CD14-positive monocyte (primary cell): ENCODE measurements around the gene RC3H2. TPM values are rescaled to one million over a fixed set of nuclear protein-coding genes. Genes with fewer than 3 reads are reported as not detected.
A peak's percentile ranks its signal among the peaks of the same experiment; 100 is the strongest.

Experiments used
- DNase-seq, 3 donors: peaks; one replicate each; pipeline ENCODE4 v3.0.0-alpha.2; 2011 to 2022
- H2AFZ ChIP-seq: 2 replicates; pipeline ENCODE4 v1.6.0; 2012; ENCODE audit warnings: mild to moderate bottlenecking, low read depth, low read length, inconsistent platforms; ENCODE audit not compliant: insufficient read depth, poor library complexity, severe bottlenecking
- H3K27ac ChIP-seq, 2 donors: 1 replicate in 1 of 2; 2 replicates in 1 of 2; pipeline ENCODE4 v1.5.1; 2012 to 2013; ENCODE audit warnings: low read length in 2 of 2, control low read depth in 1 of 2, inconsistent platforms in 1 of 2, low read depth in 1 of 2, mild to moderate bottlenecking in 1 of 2
- H3K27me3 ChIP-seq, 2 donors: one replicate each; pipeline versions ENCODE4 v1.6.0 to v1.6.1; 2011 to 2013; ENCODE audit warnings: low read length in 2 of 2; ENCODE audit not compliant: control insufficient read depth in 2 of 2, insufficient read depth in 2 of 2
- H3K36me3 ChIP-seq, 2 donors: replicated peaks in 1 of 2; 1 replicate in 1 of 2; 2 replicates in 1 of 2; pipeline versions ENCODE4 v1.5.1 to v1.6.1; 2012 to 2013; ENCODE audit warnings: low read length in 2 of 2, control low read depth in 1 of 2, inconsistent platforms in 1 of 2, mild to moderate bottlenecking in 1 of 2; ENCODE audit not compliant: insufficient read depth in 2 of 2, control insufficient read depth in 1 of 2
- H3K4me1 ChIP-seq, 2 donors: 1 replicate in 1 of 2; 2 replicates in 1 of 2; pipeline versions ENCODE4 v1.5.1 to v1.6.1; 2012 to 2013; ENCODE audit warnings: low read length in 2 of 2, control low read depth in 1 of 2, inconsistent platforms in 1 of 2, mild to moderate bottlenecking in 1 of 2, moderate library complexity in 1 of 2; ENCODE audit not compliant: insufficient read depth in 2 of 2, control insufficient read depth in 1 of 2
- H3K4me2 ChIP-seq: replicated peaks from 2 replicates; pipeline ENCODE3; 2012; ENCODE audit warnings: low read length, moderate library complexity, mild to moderate bottlenecking; ENCODE audit not compliant: poor library complexity, severe bottlenecking; ENCODE audit errors: extremely low read depth
- H3K4me3 ChIP-seq, 3 experiments: fragments of 200-600 bp in 1 of 3; sonication (generic) in 1 of 3; replicated peaks in 1 of 3; 1 replicate in 2 of 3; 2 replicates in 1 of 3; pipeline ENCODE4 v1.5.1; 2011 to 2013; ENCODE audit warnings: low read length in 3 of 3, mild to moderate bottlenecking in 3 of 3, control low read depth in 2 of 3, low read depth in 2 of 3, inconsistent platforms in 1 of 3, moderate library complexity in 1 of 3
- H3K79me2 ChIP-seq: 2 replicates; pipeline ENCODE4 v1.6.0; 2012; ENCODE audit warnings: mild to moderate bottlenecking, control low read depth, inconsistent platforms, low read length, moderate library complexity; ENCODE audit not compliant: insufficient read depth
- H3K9ac ChIP-seq: 2 replicates; pipeline ENCODE4 v1.6.0; 2017; ENCODE audit warnings: low read length, mild to moderate bottlenecking; ENCODE audit not compliant: insufficient read depth, poor library complexity, severe bottlenecking
- H3K9me3 ChIP-seq, 2 donors: replicated peaks in 1 of 2; 1 replicate in 1 of 2; 2 replicates in 1 of 2; pipeline versions ENCODE4 v1.5.1 to v1.6.1; 2012 to 2013; ENCODE audit warnings: low read length in 2 of 2, control low read depth in 1 of 2; ENCODE audit not compliant: control insufficient read depth in 1 of 2, insufficient read depth in 1 of 2
- H4K20me1 ChIP-seq: 2 replicates; pipeline ENCODE4 v1.6.0; 2012; ENCODE audit warnings: mild to moderate bottlenecking, low read length, control low read depth, moderate library complexity; ENCODE audit not compliant: insufficient read depth
- H3K27ac Mint-ChIP-seq, 7 donors: one replicate each; pipeline ENCODE4 v1.8.0; 2020; ENCODE audit warnings: mild to moderate bottlenecking in 7 of 7, mixed read lengths in 7 of 7, moderate library complexity in 6 of 7, inconsistent platforms in 2 of 7
- H3K27me3 Mint-ChIP-seq, 3 donors: one replicate each; pipeline ENCODE4 v1.8.0; 2021 to 2022; ENCODE audit warnings: low read depth in 3 of 3, mild to moderate bottlenecking in 3 of 3, mixed read lengths in 3 of 3, moderate library complexity in 3 of 3, inconsistent platforms in 1 of 3
- H3K36me3 Mint-ChIP-seq, 2 donors: one replicate each; pipeline ENCODE4 v1.8.0; 2020; ENCODE audit warnings: mixed read lengths in 2 of 2, inconsistent platforms in 1 of 2, mild to moderate bottlenecking in 1 of 2
- H3K4me1 Mint-ChIP-seq: one replicate; pipeline ENCODE4 v1.8.0; 2020; ENCODE audit warnings: mild to moderate bottlenecking, mixed read lengths
- H3K4me3 Mint-ChIP-seq, 2 donors: one replicate each; pipeline ENCODE4 v1.8.0; 2020; ENCODE audit warnings: mild to moderate bottlenecking in 2 of 2, mixed read lengths in 2 of 2, moderate library complexity in 1 of 2
- H3K9me3 Mint-ChIP-seq, 7 donors: one replicate each; pipeline ENCODE4 v1.8.0; 2020 to 2022; ENCODE audit warnings: mixed read lengths in 7 of 7, mild to moderate bottlenecking in 6 of 7, moderate library complexity in 6 of 7, inconsistent platforms in 2 of 7
- WGBS: methylation state at CpG from one replicate; pipeline ENCODE4 v1.1.5; 2013; ENCODE audit warnings: missing lambda C conversion rate; ENCODE audit not compliant: insufficient coverage; 5-methylcytosine and 5-hydroxymethylcytosine counted together
- intact Hi-C, 2 donors: fragments of 100-400 bp; cut with micrococcal nuclease; formaldehyde crosslinking; loops; one replicate each; pipeline versions ENCODE4 v1.15.0 to v1.15.1; 2023
- polyA plus RNA-seq, 3 donors: library from polyadenylated mRNA; depleted of rRNA in 1 of 3; unstranded in 2 of 3; stranded (reverse) in 1 of 3; fragments of 300-500 nt in 2 of 3; fragments of >200 nt in 1 of 3; fragmentation: Illumina TruSeq in 2 of 3; gene quantifications; 1 replicate in 2 of 3; 2 replicates in 1 of 3; pipeline ENCODE4 v1.2.3, GENCODE V29; 2012 to 2021
- TF ChIP-seq, protein P1 (sequence below): fragments of 200-600 bp; IDR thresholded peaks from one replicate; pipeline ENCODE4 v1.8.0; 2022; ENCODE audit warnings: antibody characterized with exemption, mild to moderate bottlenecking

Gene RC3H2
- polyA plus RNA-seq, 3 donors = 11.3 to 24.6 (median 11.8) TPM

DNA sequence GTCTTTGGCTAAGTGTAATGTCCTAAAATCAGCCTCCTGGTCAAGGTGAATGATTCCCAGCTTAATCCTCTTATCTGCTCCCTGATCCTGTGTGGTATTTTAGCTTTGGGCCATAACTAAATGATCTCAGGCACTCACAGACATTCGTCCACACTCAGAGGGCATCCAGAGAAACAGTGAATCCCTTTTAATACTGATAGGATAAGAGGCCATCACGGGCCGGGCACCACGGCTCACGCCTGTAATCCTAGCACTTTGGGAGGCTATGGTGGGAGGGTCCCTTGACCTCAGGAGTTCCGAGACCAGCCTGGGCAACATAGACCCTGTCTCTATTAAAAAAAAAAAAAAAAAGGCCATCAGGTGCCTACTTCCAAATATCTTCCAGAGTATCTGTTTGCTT is 83.1 kb downstream of the RC3H2 start:
- Histone ChIP-seq H3K27me3 (no peaks in the 10 kb centered on the region), H3K9me3 (no peaks in the 10 kb centered on the region), H3K79me2 (peaks cover 48% of the 10 kb centered on the region), H3K4me3 (no peak overlapping the region), H3K27ac (peak overlapping the region in 1 of 2 donors; percentile 72), H3K9ac (no peak overlapping the region), H2AFZ (no peak overlapping the region), H4K20me1 (peaks cover 43% of the 10 kb centered on the region), H3K36me3 (peaks cover 54 to 80% of the 10 kb centered on the region in 2 donors), H3K4me2 (no peak overlapping the region), H3K4me1 (peaks cover 18 to 19% of the 10 kb centered on the region in 2 donors)
- peaks cover 44 to 63% of the 10 kb centered on the region in 2 donors for H3K36me3 Mint-ChIP-seq
- H3K4me1 Mint-ChIP-seq = peaks cover 23% of the 10 kb centered on the region
- no peak overlapping the region for H3K4me3 Mint-ChIP-seq
- intact Hi-C loops = loop anchor here in 1 of 2 donors (10.0 kb wide), 1 partner anchor 557 kb away; the partner anchor contains the start of genes MRRF and RBM18
- peaks cover 0 to 2% (median 0%) of the 10 kb centered on the region in 3 donors for H3K27me3 Mint-ChIP-seq
- TF ChIP-seq, protein P1, sequence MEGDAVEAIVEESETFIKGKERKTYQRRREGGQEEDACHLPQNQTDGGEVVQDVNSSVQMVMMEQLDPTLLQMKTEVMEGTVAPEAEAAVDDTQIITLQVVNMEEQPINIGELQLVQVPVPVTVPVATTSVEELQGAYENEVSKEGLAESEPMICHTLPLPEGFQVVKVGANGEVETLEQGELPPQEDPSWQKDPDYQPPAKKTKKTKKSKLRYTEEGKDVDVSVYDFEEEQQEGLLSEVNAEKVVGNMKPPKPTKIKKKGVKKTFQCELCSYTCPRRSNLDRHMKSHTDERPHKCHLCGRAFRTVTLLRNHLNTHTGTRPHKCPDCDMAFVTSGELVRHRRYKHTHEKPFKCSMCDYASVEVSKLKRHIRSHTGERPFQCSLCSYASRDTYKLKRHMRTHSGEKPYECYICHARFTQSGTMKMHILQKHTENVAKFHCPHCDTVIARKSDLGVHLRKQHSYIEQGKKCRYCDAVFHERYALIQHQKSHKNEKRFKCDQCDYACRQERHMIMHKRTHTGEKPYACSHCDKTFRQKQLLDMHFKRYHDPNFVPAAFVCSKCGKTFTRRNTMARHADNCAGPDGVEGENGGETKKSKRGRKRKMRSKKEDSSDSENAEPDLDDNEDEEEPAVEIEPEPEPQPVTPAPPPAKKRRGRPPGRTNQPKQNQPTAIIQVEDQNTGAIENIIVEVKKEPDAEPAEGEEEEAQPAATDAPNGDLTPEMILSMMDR = no peak
- WGBS = no CpG with 5 or more reads among the region's 6 CpGs
- no peak for DNase-seq
- no peaks in the 10 kb centered on the region for H3K9me3 Mint-ChIP-seq
- peak overlapping the region; percentile 53 to 88 (median 79) for H3K27ac Mint-ChIP-seq

DNA sequence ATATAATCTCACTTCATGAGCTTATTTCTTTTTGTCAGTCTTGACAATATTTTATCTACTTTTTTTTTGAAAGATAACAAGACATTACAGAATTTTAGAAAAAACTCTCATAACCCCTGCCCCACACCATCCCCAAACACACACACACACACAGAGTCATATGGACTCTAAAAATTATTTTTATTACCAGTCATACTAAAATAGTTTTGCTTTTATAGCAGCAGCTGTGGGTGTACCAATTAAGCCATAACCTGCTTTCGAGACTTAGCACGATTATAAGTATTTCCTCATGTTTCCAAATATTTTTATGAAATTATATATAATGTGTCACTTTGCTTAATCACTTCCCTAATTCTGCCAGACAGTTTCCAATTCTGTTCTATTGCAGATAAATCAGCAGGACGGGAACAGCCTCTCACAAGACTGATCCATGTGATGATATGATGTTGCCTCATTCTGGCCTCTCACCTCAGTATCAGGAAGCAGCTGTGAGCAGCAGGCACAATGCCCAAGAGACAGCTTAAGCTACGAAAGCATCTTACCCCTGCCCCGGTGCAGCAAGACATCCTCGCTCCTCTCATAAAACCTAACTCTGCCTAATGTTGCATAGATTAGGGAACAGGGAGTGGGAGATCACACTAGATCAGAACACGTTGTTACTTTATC is 83.7 kb downstream of the RC3H2 start:
- no peak overlapping the region for H3K4me2 ChIP-seq

More for the DNA sequence above, 83.7 kb downstream of the RC3H2 start:
- Histone ChIP-seq H3K36me3 (peaks cover 58 to 78% of the 10 kb centered on the region in 2 donors), H3K4me1 (peaks cover 18 to 21% of the 10 kb centered on the region in 2 donors), H3K9me3 (no peaks in the 10 kb centered on the region), H3K27me3 (no peaks in the 10 kb centered on the region), H4K20me1 (peaks cover 43% of the 10 kb centered on the region), H3K9ac (no peak overlapping the region), H3K27ac (peak overlapping the region; percentile 17 to 72), H2AFZ (no peak overlapping the region), H3K79me2 (peaks cover 42% of the 10 kb centered on the region), H3K4me3 (no peak overlapping the region)
- TF ChIP-seq, protein P1 = no peak
- peaks cover 48 to 68% of the 10 kb centered on the region in 2 donors for H3K36me3 Mint-ChIP-seq
- H3K4me1 Mint-ChIP-seq = peaks cover 21% of the 10 kb centered on the region
- H3K27ac Mint-ChIP-seq = peak overlapping the region; percentile 66 to 88 (median 79)
- no peaks in the 10 kb centered on the region for H3K9me3 Mint-ChIP-seq
- H3K4me3 Mint-ChIP-seq = no peak overlapping the region
- DNase-seq = peak; percentile 56 to 79 (median 69)
- H3K27me3 Mint-ChIP-seq = peaks cover 0 to 2% (median 0%) of the 10 kb centered on the region in 3 donors
- intact Hi-C loops = loop anchor here in 1 of 2 donors (10.0 kb wide), 1 partner anchor 557 kb away; the partner anchor contains the start of genes MRRF and RBM18
- WGBS = no CpG with 5 or more reads among the region's 7 CpGs
